Neural crest cell (in vitro differentiated cells): ENCODE results near the gene MAP1B. TPM values are rescaled to one million over a fixed set of nuclear protein-coding genes. Genes with fewer than 3 reads are reported as not detected.

Source experiments
- DNase-seq: peaks from one replicate; pipeline ENCODE4 v3.0.0; 2021; ENCODE audit warnings: low read depth, mixed read lengths, low spot score
- H3K27ac Mint-ChIP-seq: one replicate; pipeline ENCODE4 v1.8.0; 2021; ENCODE audit warnings: mild to moderate bottlenecking, mixed read lengths; ENCODE audit not compliant: unreplicated experiment
- H3K27me3 Mint-ChIP-seq: 2 replicates; pipeline ENCODE4 v1.8.0; 2021; ENCODE audit warnings: low read depth, mild to moderate bottlenecking, mixed read lengths
- H3K36me3 Mint-ChIP-seq: 2 replicates; pipeline ENCODE4 v1.8.0; 2021; ENCODE audit warnings: low read depth, mild to moderate bottlenecking, mixed read lengths
- H3K4me1 Mint-ChIP-seq: 2 replicates; pipeline ENCODE4 v1.8.0; 2021; ENCODE audit warnings: mixed read lengths
- H3K4me3 Mint-ChIP-seq: one replicate; pipeline ENCODE4 v1.8.0; 2021; ENCODE audit warnings: mild to moderate bottlenecking, mixed read lengths
- H3K9me3 Mint-ChIP-seq: 2 replicates; pipeline ENCODE4 v1.8.0; 2021; ENCODE audit warnings: mixed read lengths
- total RNA-seq: library from RNA; stranded (reverse); gene quantifications from 2 replicates; pipeline ENCODE4 v1.2.1, GENCODE V29; 2021
- TF ChIP-seq, protein P1 (sequence below): fragments of 200-600 bp; sonication (generic); conservative IDR thresholded peaks from 2 replicates; pipeline ENCODE4 v1.5.0; 2021; ENCODE audit warnings: antibody characterized with exemption, mild to moderate bottlenecking

MAP1B gene
- total RNA-seq, 1 donor from 2014 or later, result 256 TPM

DNA sequence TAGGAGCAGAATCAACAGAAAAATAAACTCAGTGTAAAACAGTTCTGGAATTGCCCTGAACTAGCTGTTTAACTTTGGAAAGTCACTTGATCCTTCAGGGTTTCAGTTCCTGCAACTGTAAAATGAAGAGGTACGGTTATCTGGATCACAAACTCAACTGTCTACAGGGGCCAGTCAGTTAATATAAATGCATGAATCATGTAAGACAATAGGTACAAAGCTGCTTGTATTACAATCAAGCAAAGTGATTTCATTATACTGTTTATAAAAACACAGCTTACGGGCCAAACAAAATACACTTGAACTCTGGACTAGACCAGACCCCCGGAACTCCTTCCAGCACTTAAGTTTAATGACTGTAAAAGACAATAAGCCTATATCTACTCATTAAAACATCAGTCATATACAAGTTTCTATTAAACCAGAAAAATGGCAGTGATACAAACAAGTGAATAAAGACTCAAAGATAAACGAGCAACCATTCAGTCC, 139.7 kb downstream of the MAP1B start:
- H3K27ac Mint-ChIP-seq, result no peak overlapping the region
- no peak overlapping the region for H3K4me3 Mint-ChIP-seq
- TF ChIP-seq, protein P1, sequence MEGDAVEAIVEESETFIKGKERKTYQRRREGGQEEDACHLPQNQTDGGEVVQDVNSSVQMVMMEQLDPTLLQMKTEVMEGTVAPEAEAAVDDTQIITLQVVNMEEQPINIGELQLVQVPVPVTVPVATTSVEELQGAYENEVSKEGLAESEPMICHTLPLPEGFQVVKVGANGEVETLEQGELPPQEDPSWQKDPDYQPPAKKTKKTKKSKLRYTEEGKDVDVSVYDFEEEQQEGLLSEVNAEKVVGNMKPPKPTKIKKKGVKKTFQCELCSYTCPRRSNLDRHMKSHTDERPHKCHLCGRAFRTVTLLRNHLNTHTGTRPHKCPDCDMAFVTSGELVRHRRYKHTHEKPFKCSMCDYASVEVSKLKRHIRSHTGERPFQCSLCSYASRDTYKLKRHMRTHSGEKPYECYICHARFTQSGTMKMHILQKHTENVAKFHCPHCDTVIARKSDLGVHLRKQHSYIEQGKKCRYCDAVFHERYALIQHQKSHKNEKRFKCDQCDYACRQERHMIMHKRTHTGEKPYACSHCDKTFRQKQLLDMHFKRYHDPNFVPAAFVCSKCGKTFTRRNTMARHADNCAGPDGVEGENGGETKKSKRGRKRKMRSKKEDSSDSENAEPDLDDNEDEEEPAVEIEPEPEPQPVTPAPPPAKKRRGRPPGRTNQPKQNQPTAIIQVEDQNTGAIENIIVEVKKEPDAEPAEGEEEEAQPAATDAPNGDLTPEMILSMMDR, result no peak
- peaks cover 38% of the 10 kb centered on the region for H3K4me1 Mint-ChIP-seq
- no peaks in the 10 kb centered on the region for H3K36me3 Mint-ChIP-seq
- no peaks in the 10 kb centered on the region for H3K9me3 Mint-ChIP-seq
- H3K27me3 Mint-ChIP-seq, result no peaks in the 10 kb centered on the region
- no peak for DNase-seq

DNA sequence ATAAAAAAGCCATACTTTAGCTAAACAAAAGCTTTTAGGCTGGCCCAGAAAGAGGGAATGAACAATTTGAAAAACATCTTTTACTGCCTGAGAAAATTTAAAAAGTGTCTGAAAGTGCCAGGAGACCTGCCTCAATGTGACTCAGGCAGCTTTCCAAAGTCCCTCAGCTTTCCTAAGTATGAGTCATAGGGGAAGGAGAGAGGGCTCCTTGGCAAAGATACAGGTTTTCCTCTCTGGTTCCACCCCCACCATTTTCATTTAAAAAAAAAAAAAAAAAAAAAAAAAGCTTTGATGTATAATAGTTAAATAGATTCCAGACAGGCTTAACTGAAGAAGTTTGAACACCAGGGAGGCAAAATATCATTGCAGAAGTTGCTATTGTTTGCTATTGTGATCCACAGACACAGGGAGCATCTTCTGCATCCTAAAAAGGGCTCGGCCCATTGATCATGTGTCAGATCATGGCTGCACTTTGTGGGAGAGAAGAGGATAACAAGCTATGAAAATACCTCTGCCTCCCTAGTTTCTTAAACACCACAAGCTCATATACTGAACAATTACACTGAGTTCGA, 141.2 kb downstream of the MAP1B start:
- H3K27ac Mint-ChIP-seq, result no peak overlapping the region
- H3K4me3 Mint-ChIP-seq, result no peak overlapping the region
- no peak for DNase-seq
- no peaks in the 10 kb centered on the region for H3K9me3 Mint-ChIP-seq
- TF ChIP-seq, protein P1, result no peak
- H3K4me1 Mint-ChIP-seq, result peaks cover 23% of the 10 kb centered on the region
- H3K36me3 Mint-ChIP-seq, result no peaks in the 10 kb centered on the region
- H3K27me3 Mint-ChIP-seq, result no peaks in the 10 kb centered on the region

DNA sequence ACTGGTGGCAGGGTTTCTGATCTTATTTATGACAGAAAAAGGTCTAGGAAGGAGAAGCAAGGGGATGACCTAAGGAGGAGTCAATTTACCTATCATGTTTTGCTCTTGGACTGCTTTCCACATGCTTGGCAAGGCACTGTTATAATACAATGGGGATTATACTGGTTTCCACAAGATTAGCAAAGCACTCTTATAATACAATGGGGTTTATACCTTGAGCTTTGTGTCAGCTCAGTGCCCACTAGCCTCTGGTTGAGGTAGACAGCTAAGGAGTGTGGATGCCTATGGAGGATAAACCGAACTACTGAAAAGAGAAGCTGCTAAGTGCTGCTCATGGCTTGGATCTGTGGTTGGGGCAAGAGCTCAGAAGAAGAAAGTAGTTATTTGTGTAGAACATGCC, 144.1 kb downstream of the MAP1B start:
- Mint-ChIP-seq H3K4me1 (peaks cover 10% of the 10 kb centered on the region), H3K36me3 (no peaks in the 10 kb centered on the region), H3K9me3 (no peaks in the 10 kb centered on the region), H3K4me3 (no peak overlapping the region), H3K27ac (no peak overlapping the region), H3K27me3 (no peaks in the 10 kb centered on the region)
- no peak for DNase-seq
- TF ChIP-seq, protein P1, result no peak

DNA sequence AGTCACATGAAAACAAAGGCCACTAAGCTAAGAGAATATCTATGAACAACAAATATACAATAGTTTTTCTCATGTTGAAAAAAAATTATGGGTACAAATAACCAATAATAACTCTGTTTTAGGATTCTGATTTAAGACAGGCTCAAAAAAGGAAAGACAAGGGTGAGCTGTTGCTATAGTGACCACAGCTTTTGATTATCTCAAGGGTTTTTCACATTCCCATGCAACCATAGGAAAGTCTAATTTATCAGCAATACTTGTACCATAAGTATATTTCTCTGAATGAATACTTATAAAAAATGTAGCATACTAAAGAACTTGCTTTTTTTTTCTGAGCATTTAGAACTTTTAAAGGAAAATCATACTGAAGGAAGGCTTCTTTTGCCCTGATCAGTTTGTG, 144.7 kb downstream of the MAP1B start:
- no peak overlapping the region for H3K27ac Mint-ChIP-seq
- H3K4me3 Mint-ChIP-seq, result no peak overlapping the region
- H3K36me3 Mint-ChIP-seq, result no peaks in the 10 kb centered on the region
- H3K9me3 Mint-ChIP-seq, result no peaks in the 10 kb centered on the region
- no peaks in the 10 kb centered on the region for H3K27me3 Mint-ChIP-seq
- H3K4me1 Mint-ChIP-seq, result peaks cover 10% of the 10 kb centered on the region
- DNase-seq, result no peak
- TF ChIP-seq, protein P1, result no peak

DNA sequence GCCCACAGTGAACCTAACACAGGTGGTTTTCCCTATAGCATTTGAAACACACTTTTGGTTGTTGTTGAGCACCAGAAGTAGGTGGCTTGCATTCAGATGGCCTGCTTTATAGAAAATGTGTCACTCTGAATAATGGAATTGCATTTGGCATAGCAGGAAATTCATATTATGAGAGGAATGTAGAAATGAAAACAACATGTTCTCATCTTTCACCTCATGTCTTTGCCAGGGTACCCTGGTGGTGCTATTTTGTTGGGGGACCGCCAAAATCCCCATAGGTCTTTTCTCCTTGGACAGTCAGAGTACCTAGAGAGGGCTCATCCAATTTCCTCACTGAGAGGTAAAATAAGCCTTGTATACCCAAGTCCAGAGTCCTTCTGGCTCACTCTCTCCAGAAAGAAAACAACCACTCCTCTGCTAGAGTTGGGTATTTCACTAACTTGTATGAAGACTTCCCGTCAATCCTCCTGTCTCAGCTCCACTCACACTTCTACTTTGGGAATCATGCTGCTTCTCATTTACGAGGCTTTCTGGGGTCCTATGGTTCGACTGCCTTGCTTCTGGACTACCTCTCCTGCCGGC, 145.4 kb downstream of the MAP1B start:
- Mint-ChIP-seq H3K27ac (peak overlapping the region; percentile 79), H3K27me3 (no peaks in the 10 kb centered on the region), H3K36me3 (peaks cover 4% of the 10 kb centered on the region), H3K9me3 (no peaks in the 10 kb centered on the region), H3K4me1 (peaks cover 10% of the 10 kb centered on the region), H3K4me3 (no peak overlapping the region)
- TF ChIP-seq, protein P1, result no peak
- no peak for DNase-seq
